ENCODE data around the gene HTRA2. TPM values are rescaled to one million over a fixed set of nuclear protein-coding genes. Genes with fewer than 3 reads are reported as not detected.

Gene HTRA2
- total and polyA plus RNA-seq, 9 of the 15 experiments (the other 6 are each of a cell fraction or from before 2014, with no cell fraction given), result 54.2 to 71.2 (median 65.8) TPM

GRCh38 chr2:74502720-74503505 lies 26.8 kb upstream of the HTRA2 start (continued):
- TF ChIP-seq MGA (IDR thresholded peaks at IDR 0.05) (peak; percentile 80), JUNB (CRISPR knock-in tag; conservative IDR thresholded peaks at IDR 0.05) (peak; percentile 66; the same call in 1 of the 2 replicates), MEIS2 (IDR thresholded peaks at IDR 0.05; ENCODE audit: partially characterized antibody) (peak; percentile 92), CGGBP1 (CRISPR knock-in tag; IDR thresholded peaks at IDR 0.05) (no peak), NR3C1 (CRISPR knock-in tag; IDR thresholded peaks at IDR 0.05) (no peak), NFE2 (IDR thresholded peaks at IDR 0.05; ENCODE audit: low read depth) (peak; percentile 15; the same call in 1 of the 2 replicates), BRD9 (IDR thresholded peaks at IDR 0.05; ENCODE audit: low read depth, partially characterized antibody) (peak; percentile 36), MEF2D (tag; conservative IDR thresholded peaks at IDR 0.05; ENCODE audit: low read depth) (no peak), DNMT1 (IDR thresholded peaks at IDR 0.05) (no peak), TCF7L2 (IDR thresholded peaks at IDR 0.05; ENCODE audit: low read depth, low read length) (0 out of 2 replicates have a peak, but pooled peaks have one; percentile 7), ZFX (CRISPR knock-in tag; IDR thresholded peaks at IDR 0.05) (peak; percentile 91), CLOCK (CRISPR knock-in tag; IDR thresholded peaks at IDR 0.05; ENCODE audit: borderline replicate concordance) (no peak), RAD21 (CRISPR knock-in tag; conservative IDR thresholded peaks at IDR 0.05 in 1 of 2, IDR thresholded peaks at IDR 0.05 in 1 of 2) (peak in 1 of 2 experiments; percentile 38; a peak in 2 of 4 replicates)

Measured in K562 (cell line).